GM12873 (cell line): ENCODE measurements around the gene CNTN4.

Source experiments
- TF ChIP-seq, protein P1 (sequence below): IDR thresholded peaks from 2 replicates; pipeline ENCODE4 v1.5.1; 2012; ENCODE audit warnings: low read depth, mild to moderate bottlenecking, moderate library complexity, low read length, control low read depth; ENCODE audit not compliant: insufficient read depth; ENCODE audit errors: missing control alignments

The CNTN4 gene

DNA sequence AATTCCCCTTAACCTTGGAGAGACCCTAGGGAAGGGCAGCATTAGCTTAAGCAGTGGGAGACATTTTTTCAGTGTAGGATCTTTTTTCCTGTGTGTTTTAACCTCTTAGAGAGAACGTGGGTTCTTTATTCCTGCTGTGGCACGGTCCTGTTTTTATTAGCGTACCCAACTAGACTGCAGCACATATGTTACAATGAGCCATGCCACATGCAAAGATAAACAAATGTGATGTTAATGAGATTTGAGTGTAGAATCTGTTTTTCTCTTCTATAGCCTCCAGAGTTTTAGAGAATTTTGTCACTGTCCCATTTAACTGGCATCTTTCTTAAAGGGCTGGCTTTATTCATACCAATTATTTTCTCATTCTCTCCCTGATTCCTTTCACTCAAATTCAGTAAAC is 347.5 kb downstream of the CNTN4 start:
- TF ChIP-seq, protein P1, sequence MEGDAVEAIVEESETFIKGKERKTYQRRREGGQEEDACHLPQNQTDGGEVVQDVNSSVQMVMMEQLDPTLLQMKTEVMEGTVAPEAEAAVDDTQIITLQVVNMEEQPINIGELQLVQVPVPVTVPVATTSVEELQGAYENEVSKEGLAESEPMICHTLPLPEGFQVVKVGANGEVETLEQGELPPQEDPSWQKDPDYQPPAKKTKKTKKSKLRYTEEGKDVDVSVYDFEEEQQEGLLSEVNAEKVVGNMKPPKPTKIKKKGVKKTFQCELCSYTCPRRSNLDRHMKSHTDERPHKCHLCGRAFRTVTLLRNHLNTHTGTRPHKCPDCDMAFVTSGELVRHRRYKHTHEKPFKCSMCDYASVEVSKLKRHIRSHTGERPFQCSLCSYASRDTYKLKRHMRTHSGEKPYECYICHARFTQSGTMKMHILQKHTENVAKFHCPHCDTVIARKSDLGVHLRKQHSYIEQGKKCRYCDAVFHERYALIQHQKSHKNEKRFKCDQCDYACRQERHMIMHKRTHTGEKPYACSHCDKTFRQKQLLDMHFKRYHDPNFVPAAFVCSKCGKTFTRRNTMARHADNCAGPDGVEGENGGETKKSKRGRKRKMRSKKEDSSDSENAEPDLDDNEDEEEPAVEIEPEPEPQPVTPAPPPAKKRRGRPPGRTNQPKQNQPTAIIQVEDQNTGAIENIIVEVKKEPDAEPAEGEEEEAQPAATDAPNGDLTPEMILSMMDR, result no peak

DNA sequence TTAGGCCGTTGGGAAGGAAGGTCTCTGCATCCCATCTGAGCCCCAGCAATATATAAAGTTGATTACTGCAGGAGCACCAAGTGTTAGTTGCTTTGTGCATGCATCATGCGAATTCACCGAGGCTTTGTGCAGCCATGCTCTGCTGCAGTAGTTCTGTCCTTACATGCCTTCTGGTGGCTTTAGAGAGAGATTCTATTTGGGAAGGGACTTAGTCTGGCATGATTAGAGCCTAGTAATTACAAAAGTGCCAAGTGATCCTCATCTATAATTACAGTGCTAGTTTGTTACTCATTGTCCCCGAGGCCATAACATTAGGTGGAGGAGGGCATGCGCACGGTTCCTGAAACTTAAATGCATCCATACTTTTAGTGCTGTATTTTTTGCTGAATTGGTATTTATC is 353.6 kb downstream of the CNTN4 start:
- TF ChIP-seq, protein P1, result no peak

DNA sequence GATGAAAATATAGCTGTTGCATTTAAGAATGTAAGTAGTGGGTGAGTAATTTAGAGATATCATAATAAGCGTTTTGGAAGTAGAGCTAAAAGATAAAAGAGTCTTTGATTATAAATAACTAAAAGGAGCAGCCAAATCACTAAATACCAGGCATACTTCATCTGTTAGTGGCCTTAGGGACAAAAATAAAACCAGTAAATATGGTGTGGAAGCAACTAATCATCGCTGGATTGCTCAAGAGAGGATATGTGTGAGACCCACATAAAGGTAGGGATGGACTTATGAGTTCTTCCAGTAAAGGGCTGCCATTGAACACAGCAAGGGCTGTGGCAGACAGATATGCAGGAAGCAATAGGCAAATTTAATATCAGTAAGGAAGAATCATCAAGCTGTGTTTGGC is 356.2 kb downstream of the CNTN4 start:
- TF ChIP-seq, protein P1, result no peak

DNA sequence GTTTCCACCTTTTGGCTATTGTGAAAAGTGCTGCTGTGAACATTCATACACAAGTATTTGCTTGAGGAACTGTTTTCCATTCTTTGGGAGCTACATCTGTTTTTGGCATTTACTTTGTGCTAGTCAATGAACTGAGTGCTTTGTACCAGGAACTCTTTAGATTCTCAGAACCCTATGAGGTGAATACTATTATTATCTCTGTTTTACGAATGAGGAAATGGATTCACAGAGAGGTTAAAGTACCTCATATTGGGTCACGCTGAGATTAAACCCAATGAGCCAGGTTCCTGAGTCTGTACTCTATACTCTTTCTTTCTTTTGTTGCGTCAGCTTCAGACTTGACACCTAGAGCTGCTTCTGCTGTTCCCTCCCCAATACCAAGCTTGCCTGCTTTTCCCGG is 358.1 kb downstream of the CNTN4 start:
- TF ChIP-seq, protein P1, result no peak

DNA sequence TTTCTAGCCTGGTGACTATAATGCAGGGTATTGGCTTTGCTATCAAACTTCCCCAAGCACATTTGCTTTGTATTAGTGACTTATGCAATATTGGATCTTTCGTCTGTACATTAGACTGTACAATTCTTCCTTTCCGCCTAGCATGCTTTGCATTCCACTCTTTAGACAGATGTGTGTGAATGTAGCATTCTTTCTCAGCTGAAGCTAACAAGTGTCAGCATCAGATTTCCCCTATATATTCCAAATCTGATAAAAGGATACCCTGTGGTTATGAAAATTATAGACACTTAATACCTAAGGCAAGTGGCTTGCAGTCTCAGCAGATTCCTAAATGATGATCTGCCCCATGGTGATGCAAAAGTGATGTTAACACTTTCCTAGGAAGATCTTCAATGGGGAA is 360.1 kb downstream of the CNTN4 start:
- TF ChIP-seq, protein P1, result no peak

DNA sequence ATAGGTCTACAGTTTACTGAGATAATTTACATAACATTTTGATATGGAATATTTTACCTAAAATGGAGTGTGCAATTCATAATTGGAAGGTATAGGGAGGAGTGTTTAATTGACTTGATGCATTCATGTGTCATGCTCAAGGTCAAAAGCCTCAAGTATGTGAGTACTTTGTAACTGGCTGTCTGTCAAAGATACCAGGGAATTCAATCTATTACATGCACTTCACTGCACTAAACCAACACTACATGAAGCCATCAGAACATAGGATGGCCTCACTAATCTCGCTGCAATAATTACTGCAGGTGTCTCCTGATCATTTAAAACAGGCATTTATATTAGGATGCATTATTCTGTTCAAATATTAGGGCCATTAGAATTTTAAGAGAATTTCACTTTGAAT is 367.2 kb downstream of the CNTN4 start:
- TF ChIP-seq, protein P1, result no peak

DNA sequence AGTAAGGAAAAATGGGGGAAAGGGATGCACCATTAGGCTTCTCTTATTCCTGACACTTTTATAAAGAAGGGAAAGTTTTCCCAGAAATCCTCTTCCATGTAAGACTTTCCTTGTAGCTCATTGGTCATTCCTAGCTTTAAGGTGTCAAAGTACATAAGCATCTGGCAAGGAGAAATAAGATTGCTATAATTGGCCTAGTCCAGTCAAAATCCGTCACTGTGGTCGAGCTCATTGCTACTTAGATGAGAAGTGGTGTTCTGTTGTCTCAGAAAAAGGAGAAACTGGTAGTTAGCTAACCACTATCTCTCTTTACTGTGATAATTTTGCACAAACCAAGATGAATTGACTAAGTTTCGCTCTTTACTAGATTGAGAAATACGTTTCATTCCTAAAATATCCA is 370.1 kb downstream of the CNTN4 start:
- TF ChIP-seq, protein P1, result no peak
